ENCODE results near the gene BIVM. TPM values are rescaled to one million over a fixed set of nuclear protein-coding genes. Genes with fewer than 3 reads are reported as not detected.

Gene BIVM
- total RNA-seq, 1 donor from 2014 or later = 13.3 TPM

DNA sequence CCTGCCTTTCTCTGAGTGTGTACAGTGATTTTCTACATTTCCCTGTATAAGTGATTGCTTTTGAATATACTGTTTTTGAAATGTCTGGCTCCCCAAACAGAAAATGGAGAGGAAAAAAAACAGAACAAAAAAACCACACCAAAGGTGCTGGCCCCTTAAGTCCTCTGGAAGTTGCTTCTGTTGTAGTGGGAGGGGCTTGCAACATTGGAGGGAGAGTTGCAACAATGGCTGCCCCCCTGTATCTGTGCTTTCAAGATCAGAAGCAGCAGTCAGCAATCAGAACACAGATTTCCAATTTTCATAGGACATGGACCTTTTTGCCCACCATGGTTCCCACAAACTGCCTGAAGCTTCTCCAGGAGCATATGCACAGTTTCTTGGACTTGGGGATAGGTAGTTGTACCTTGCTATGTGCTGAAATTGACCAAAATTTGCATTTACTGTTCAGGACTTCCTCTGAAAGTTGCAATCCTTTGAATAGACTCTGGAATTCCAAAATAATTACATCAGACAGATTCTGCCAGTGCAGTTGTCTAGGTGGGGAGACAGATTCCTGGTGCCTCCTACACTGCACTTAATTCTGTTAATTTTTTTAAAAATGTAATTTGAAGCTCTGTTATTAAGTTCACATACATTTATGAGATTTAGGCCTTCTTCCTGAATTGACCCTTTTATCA lies 13.8 kb downstream of the BIVM start:
- H3K4me1 Mint-ChIP-seq (ENCODE audit: low read depth, unreplicated experiment) = peaks cover 29% of the 10 kb centered on the region
- peak overlapping the region; percentile 61 for H2AFZ ChIP-seq (ENCODE audit: low read depth, low read length)
- H3K79me2 ChIP-seq (ENCODE audit: insufficient read depth, low read length) = peaks cover 71% of the 10 kb centered on the region
- H3K4me2 ChIP-seq (ENCODE audit: low read length) = peak overlapping the region; percentile 70
- H3K4me1 ChIP-seq (ENCODE audit: insufficient read depth, low read length) = peaks cover 9% of the 10 kb centered on the region
- DNase-seq (ENCODE audit: low read depth) = peak; percentile 35
- no peaks in the 10 kb centered on the region for H3K27me3 ChIP-seq (ENCODE audit: insufficient read depth, low read length)
- no peaks in the 10 kb centered on the region for H3K27me3 Mint-ChIP-seq (ENCODE audit: low read depth, unreplicated experiment)
- H3K27ac Mint-ChIP-seq (ENCODE audit: unreplicated experiment) = peak overlapping the region; percentile 91
- H3K36me3 Mint-ChIP-seq (ENCODE audit: low read depth, unreplicated experiment) = peaks cover 13% of the 10 kb centered on the region
- no peak overlapping the region for H3K4me3 ChIP-seq (ENCODE audit: insufficient read depth, low read depth, low read length)
- no peaks in the 10 kb centered on the region for H3K9me3 Mint-ChIP-seq (ENCODE audit: unreplicated experiment)
- H3K27ac ChIP-seq (ENCODE audit: low read depth, low read length) = peak overlapping the region; percentile 25
- peaks cover 3% of the 10 kb centered on the region for H3K36me3 ChIP-seq (ENCODE audit: insufficient read depth, low read length)
- H4K20me1 ChIP-seq (ENCODE audit: insufficient read depth, low read length) = peaks cover 3% of the 10 kb centered on the region
- TF ChIP-seq, protein P1, sequence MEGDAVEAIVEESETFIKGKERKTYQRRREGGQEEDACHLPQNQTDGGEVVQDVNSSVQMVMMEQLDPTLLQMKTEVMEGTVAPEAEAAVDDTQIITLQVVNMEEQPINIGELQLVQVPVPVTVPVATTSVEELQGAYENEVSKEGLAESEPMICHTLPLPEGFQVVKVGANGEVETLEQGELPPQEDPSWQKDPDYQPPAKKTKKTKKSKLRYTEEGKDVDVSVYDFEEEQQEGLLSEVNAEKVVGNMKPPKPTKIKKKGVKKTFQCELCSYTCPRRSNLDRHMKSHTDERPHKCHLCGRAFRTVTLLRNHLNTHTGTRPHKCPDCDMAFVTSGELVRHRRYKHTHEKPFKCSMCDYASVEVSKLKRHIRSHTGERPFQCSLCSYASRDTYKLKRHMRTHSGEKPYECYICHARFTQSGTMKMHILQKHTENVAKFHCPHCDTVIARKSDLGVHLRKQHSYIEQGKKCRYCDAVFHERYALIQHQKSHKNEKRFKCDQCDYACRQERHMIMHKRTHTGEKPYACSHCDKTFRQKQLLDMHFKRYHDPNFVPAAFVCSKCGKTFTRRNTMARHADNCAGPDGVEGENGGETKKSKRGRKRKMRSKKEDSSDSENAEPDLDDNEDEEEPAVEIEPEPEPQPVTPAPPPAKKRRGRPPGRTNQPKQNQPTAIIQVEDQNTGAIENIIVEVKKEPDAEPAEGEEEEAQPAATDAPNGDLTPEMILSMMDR (IDR thresholded peaks at IDR 0.05; ENCODE audit: insufficient read depth, low read depth, low read length) = no peak
- no peak for TF ChIP-seq EZH2 (IDR thresholded peaks at IDR 0.05; ENCODE audit: insufficient read depth, low read length)
- no peaks in the 10 kb centered on the region for H3K9me3 ChIP-seq (ENCODE audit: insufficient read depth, low read depth, low read length)
- H3K9ac ChIP-seq (ENCODE audit: low read length) = peak overlapping the region; percentile 39
- FAIRE-seq = no peak
- H3K4me3 Mint-ChIP-seq (ENCODE audit: unreplicated experiment) = peak overlapping the region; percentile 20

DNA sequence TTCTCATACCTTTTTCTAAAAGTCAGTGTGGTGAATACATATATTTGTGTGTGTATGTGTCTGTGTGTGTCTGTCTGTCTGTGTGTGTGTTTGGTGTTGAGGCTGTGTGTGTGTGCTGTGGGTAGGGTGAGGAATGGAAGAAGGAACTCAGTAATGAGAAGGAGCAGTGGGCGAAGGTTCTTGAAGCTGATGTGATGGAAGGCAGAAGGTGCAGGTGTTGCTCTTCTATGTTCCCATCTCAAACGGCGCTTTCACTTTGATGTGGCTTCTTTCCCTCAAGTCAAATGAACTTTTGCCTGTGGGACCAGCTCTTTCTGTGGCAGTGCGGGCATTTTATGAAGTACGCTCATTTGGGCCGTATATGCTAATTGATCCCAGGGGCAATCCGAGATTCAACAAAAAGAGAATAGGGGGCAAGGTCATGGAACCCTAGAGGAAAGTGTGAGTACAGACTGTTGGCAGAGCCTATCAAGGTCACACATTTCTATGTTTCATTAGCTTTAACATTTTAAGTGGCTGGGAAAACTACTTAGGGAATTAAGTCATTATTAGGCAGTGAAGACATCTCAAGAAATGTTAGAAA lies 15.2 kb downstream of the BIVM start:
- Histone ChIP-seq H3K9ac (ENCODE audit: low read length) (no peak overlapping the region), H3K36me3 (ENCODE audit: insufficient read depth, low read length) (peaks cover 3% of the 10 kb centered on the region), H3K9me3 (ENCODE audit: insufficient read depth, low read depth, low read length) (no peaks in the 10 kb centered on the region), H3K27me3 (ENCODE audit: insufficient read depth, low read length) (no peaks in the 10 kb centered on the region), H3K4me1 (ENCODE audit: insufficient read depth, low read length) (peaks cover 9% of the 10 kb centered on the region), H2AFZ (ENCODE audit: low read depth, low read length) (no peak overlapping the region), H3K4me3 (ENCODE audit: insufficient read depth, low read depth, low read length) (no peak overlapping the region), H4K20me1 (ENCODE audit: insufficient read depth, low read length) (peaks cover 3% of the 10 kb centered on the region), H3K4me2 (ENCODE audit: low read length) (no peak overlapping the region), H3K79me2 (ENCODE audit: insufficient read depth, low read length) (peaks cover 68% of the 10 kb centered on the region), H3K27ac (ENCODE audit: low read depth, low read length) (no peak overlapping the region)
- Mint-ChIP-seq H3K36me3 (ENCODE audit: low read depth, unreplicated experiment) (peaks cover 12% of the 10 kb centered on the region), H3K4me3 (ENCODE audit: unreplicated experiment) (no peak overlapping the region), H3K9me3 (ENCODE audit: unreplicated experiment) (no peaks in the 10 kb centered on the region), H3K27ac (ENCODE audit: unreplicated experiment) (no peak overlapping the region), H3K4me1 (ENCODE audit: low read depth, unreplicated experiment) (peaks cover 38% of the 10 kb centered on the region), H3K27me3 (ENCODE audit: low read depth, unreplicated experiment) (no peaks in the 10 kb centered on the region)
- no peak for FAIRE-seq
- TF ChIP-seq, protein P1 (IDR thresholded peaks at IDR 0.05; ENCODE audit: insufficient read depth, low read depth, low read length) = no peak
- no peak for TF ChIP-seq EZH2 (IDR thresholded peaks at IDR 0.05; ENCODE audit: insufficient read depth, low read length)
- no peak for DNase-seq (ENCODE audit: low read depth)

DNA sequence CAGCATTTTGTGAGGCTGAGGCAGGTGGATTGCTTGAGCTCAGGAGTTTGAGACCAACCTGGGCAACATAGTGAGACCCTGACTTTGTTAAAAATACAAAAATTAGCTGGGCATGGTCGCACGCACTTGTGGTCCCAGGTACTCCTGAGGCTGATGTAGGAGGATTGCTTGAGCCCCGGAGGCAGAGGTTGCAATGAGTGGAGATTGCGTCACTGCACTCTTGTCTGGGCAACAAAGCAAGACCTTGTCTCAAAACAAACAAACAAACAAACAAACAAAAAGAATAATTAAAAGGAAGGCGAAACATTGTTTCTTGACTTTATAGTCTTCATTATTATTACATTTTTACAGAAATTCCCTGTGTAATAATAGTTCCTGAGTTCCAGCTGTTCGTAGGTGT lies 15.9 kb downstream of the BIVM start:
- no peaks in the 10 kb centered on the region for H3K9me3 ChIP-seq (ENCODE audit: insufficient read depth, low read depth, low read length)
- H3K9ac ChIP-seq (ENCODE audit: low read length) = no peak overlapping the region
- H3K4me2 ChIP-seq (ENCODE audit: low read length) = no peak overlapping the region
- TF ChIP-seq, protein P1 (IDR thresholded peaks at IDR 0.05; ENCODE audit: insufficient read depth, low read depth, low read length) = no peak
- TF ChIP-seq EZH2 (IDR thresholded peaks at IDR 0.05; ENCODE audit: insufficient read depth, low read length) = no peak
- peaks cover 3% of the 10 kb centered on the region for H4K20me1 ChIP-seq (ENCODE audit: insufficient read depth, low read length)
- H3K9me3 Mint-ChIP-seq (ENCODE audit: unreplicated experiment) = no peaks in the 10 kb centered on the region
- no peak overlapping the region for H3K4me3 ChIP-seq (ENCODE audit: insufficient read depth, low read depth, low read length)
- H3K27ac Mint-ChIP-seq (ENCODE audit: unreplicated experiment) = no peak overlapping the region
- H2AFZ ChIP-seq (ENCODE audit: low read depth, low read length) = no peak overlapping the region
- peaks cover 38% of the 10 kb centered on the region for H3K4me1 Mint-ChIP-seq (ENCODE audit: low read depth, unreplicated experiment)
- FAIRE-seq (no peak), DNase-seq (ENCODE audit: low read depth) (no peak)
- peaks cover 12% of the 10 kb centered on the region for H3K36me3 Mint-ChIP-seq (ENCODE audit: low read depth, unreplicated experiment)
- peaks cover 67% of the 10 kb centered on the region for H3K79me2 ChIP-seq (ENCODE audit: insufficient read depth, low read length)
- H3K27me3 Mint-ChIP-seq (ENCODE audit: low read depth, unreplicated experiment) = no peaks in the 10 kb centered on the region
- no peaks in the 10 kb centered on the region for H3K27me3 ChIP-seq (ENCODE audit: insufficient read depth, low read length)
- peaks cover 3% of the 10 kb centered on the region for H3K36me3 ChIP-seq (ENCODE audit: insufficient read depth, low read length)
- no peak overlapping the region for H3K27ac ChIP-seq (ENCODE audit: low read depth, low read length)
- no peak overlapping the region for H3K4me3 Mint-ChIP-seq (ENCODE audit: unreplicated experiment)
- H3K4me1 ChIP-seq (ENCODE audit: insufficient read depth, low read length) = peaks cover 9% of the 10 kb centered on the region
